ENCODE results near the gene TMEM41A. TPM values are rescaled to one million over a fixed set of nuclear protein-coding genes. Genes with fewer than 3 reads are reported as not detected.
"Not testable (repeated sequence)": the region's sequence is repeated elsewhere in the genome, so short reads cannot be mapped to it uniquely, and the experiment has no call there.

TMEM41A gene
- polyA plus RNA-seq, 1 donor: 36.6 TPM

- no peak for DNase-seq
Observed at GRCh38 chr3:185490241-185490640, 8.6 kb downstream of the TMEM41A start.

- DNase-seq: no peak
Observed at GRCh38 chr3:185489462-185489861, 9.4 kb downstream of the TMEM41A start.

- no peak for DNase-seq
Observed at GRCh38 chr3:185488465-185488864, 10.4 kb downstream of the TMEM41A start.

GRCh38 chr3:185486394-185486793, 12.4 kb downstream of the TMEM41A start:
- no peak for DNase-seq

- no peak for DNase-seq
Observed at GRCh38 chr3:185484296-185484695, 14.5 kb downstream of the TMEM41A start.

GRCh38 chr3:185479373-185479945, 19.4 kb downstream of the TMEM41A start:
- no peak for DNase-seq

- no peak for DNase-seq
Observed at GRCh38 chr3:185477316-185477715, 21.5 kb downstream of the TMEM41A start.

- DNase-seq: not testable (repeated sequence)
Observed at GRCh38 chr3:185474922-185475321, 23.9 kb downstream of the TMEM41A start.

- DNase-seq: no peak
Observed at GRCh38 chr3:185473290-185473815, 25.5 kb downstream of the TMEM41A start.

GRCh38 chr3:185470323-185470722, 28.5 kb downstream of the TMEM41A start:
- no peak for DNase-seq

- no peak for DNase-seq
Observed at GRCh38 chr3:185469542-185469941, 29.3 kb downstream of the TMEM41A start.

- DNase-seq: not testable (repeated sequence)
Observed at GRCh38 chr3:185466123-185466522, 32.7 kb downstream of the TMEM41A start.

- no peak for DNase-seq
Observed at GRCh38 chr3:185465471-185465870, 33.4 kb downstream of the TMEM41A start.

GRCh38 chr3:185460719-185461350, 38.0 kb downstream of the TMEM41A start:
- DNase-seq: peak; percentile 1

- DNase-seq: no peak
Observed at GRCh38 chr3:185460309-185460708, 38.5 kb downstream of the TMEM41A start.

GRCh38 chr3:185457376-185457775, 41.5 kb downstream of the TMEM41A start:
- DNase-seq: no peak

GRCh38 chr3:185451432-185451831, 47.4 kb downstream of the TMEM41A start:
- not testable (repeated sequence) for DNase-seq

GRCh38 chr3:185448107-185448506, 50.7 kb downstream of the TMEM41A start:
- no peak for DNase-seq

- no peak for DNase-seq
Observed at GRCh38 chr3:185444329-185444728, 54.5 kb downstream of the TMEM41A start.

GRCh38 chr3:185442031-185442430, 56.8 kb downstream of the TMEM41A start:
- no peak for DNase-seq

GRCh38 chr3:185439745-185440466, 58.9 kb downstream of the TMEM41A start:
- DNase-seq: no peak
